ENCODE results near the gene CITED4. TPM values are rescaled to one million over a fixed set of nuclear protein-coding genes. Genes with fewer than 3 reads are reported as not detected.

The CITED4 gene
- total and polyA plus RNA-seq, 4 experiments from 2014 or later: 8.1 to 20.1 (median 10.2) TPM

- no peak overlapping the region for H3K4me3 Mint-ChIP-seq
- intact Hi-C loops (cut with micrococcal nuclease): no loop called here
- CTCF ChIA-PET (ENCODE audit: partially characterized antibody): interaction anchor here (1.5 kb wide), 1 partner anchor 51 kb away, joined by 4 read pairs; no protein-coding TSS in a partner anchor
These were observed 36.8 kb downstream of the CITED4 start for GRCh38 chr1:40825435-40825788.

GRCh38 chr1:40824591-40825434 is 37.4 kb downstream of the CITED4 start:
- Histone ChIP-seq H3K27me3 (ENCODE audit: insufficient read depth, low read length) (no peaks in the 10 kb centered on the region), H3K27ac (ENCODE audit: low read depth, low read length) (no peak overlapping the region), H3K4me3 (ENCODE audit: low read length in 2 of 2) (no peak overlapping the region), H3K36me3 (ENCODE audit: insufficient read depth, low read length) (no peaks in the 10 kb centered on the region), H3K9me3 (ENCODE audit: control insufficient read depth in 1 of 2, low read length in 2 of 2) (no peaks in the 10 kb centered on the region), H3K4me1 (ENCODE audit: insufficient read depth, low read length) (peaks cover 18% of the 10 kb centered on the region)
- H3K9me3 Mint-ChIP-seq: no peaks in the 10 kb centered on the region
- peaks cover 10 to 26% (median 16%) of the 10 kb centered on the region in 4 donors for H3K4me1 Mint-ChIP-seq
- H3K27me3 Mint-ChIP-seq: no peaks in the 10 kb centered on the region
- ChIA-PET POLR2A (ENCODE audit: partially characterized antibody) (interaction anchor here (0.5 kb wide), 1 partner anchor 15 kb away, joined by 4 read pairs; no protein-coding TSS in a partner anchor), CTCF (ENCODE audit: partially characterized antibody) (interaction anchor here (1.5 kb wide), 1 partner anchor 50 kb away, joined by 4 read pairs; no protein-coding TSS in a partner anchor)
- DNase-seq: no peak
- H3K27ac Mint-ChIP-seq: peak overlapping the region in 3 of 7 donors; percentile 4 to 80 (median 25)
- intact Hi-C loops (cut with micrococcal nuclease): no loop called here
- H3K4me3 Mint-ChIP-seq: no peak overlapping the region
- no peaks in the 10 kb centered on the region for H3K36me3 Mint-ChIP-seq

More at GRCh38 chr1:40825435-40825788, 36.8 kb downstream of the CITED4 start:
- Histone ChIP-seq H3K9me3 (ENCODE audit: control insufficient read depth in 1 of 2, low read length in 2 of 2) (no peaks in the 10 kb centered on the region), H3K27ac (ENCODE audit: low read depth, low read length) (no peak overlapping the region), H3K27me3 (ENCODE audit: insufficient read depth, low read length) (no peaks in the 10 kb centered on the region), H3K36me3 (ENCODE audit: insufficient read depth, low read length) (no peaks in the 10 kb centered on the region), H3K4me3 (ENCODE audit: low read length in 2 of 2) (no peak overlapping the region), H3K4me1 (ENCODE audit: insufficient read depth, low read length) (peaks cover 18% of the 10 kb centered on the region)
- Mint-ChIP-seq H3K27ac (peak overlapping the region in 3 of 7 donors; percentile 4 to 80 (median 25)), H3K36me3 (no peaks in the 10 kb centered on the region), H3K9me3 (no peaks in the 10 kb centered on the region), H3K27me3 (no peaks in the 10 kb centered on the region), H3K4me1 (peaks cover 10 to 26% (median 16%) of the 10 kb centered on the region in 4 donors)
- DNase-seq: no peak
- POLR2A ChIA-PET (ENCODE audit: partially characterized antibody): no interaction called here

GRCh38 chr1:40823983-40824382 is 38.2 kb downstream of the CITED4 start:
- no peaks in the 10 kb centered on the region for H3K27me3 ChIP-seq (ENCODE audit: insufficient read depth, low read length)
- Mint-ChIP-seq H3K9me3 (no peaks in the 10 kb centered on the region), H3K27me3 (no peaks in the 10 kb centered on the region), H3K36me3 (no peaks in the 10 kb centered on the region), H3K4me3 (no peak overlapping the region), H3K4me1 (peaks cover 10 to 26% (median 16%) of the 10 kb centered on the region in 4 donors), H3K27ac (no peak overlapping the region)
- H3K9me3 ChIP-seq (ENCODE audit: control insufficient read depth in 1 of 2, low read length in 2 of 2): no peaks in the 10 kb centered on the region
- no peak for DNase-seq
- H3K27ac ChIP-seq (ENCODE audit: low read depth, low read length): no peak overlapping the region
- peaks cover 18% of the 10 kb centered on the region for H3K4me1 ChIP-seq (ENCODE audit: insufficient read depth, low read length)
- H3K4me3 ChIP-seq (ENCODE audit: low read length in 2 of 2): no peak overlapping the region
- intact Hi-C loops (cut with micrococcal nuclease): no loop called here
- H3K36me3 ChIP-seq (ENCODE audit: insufficient read depth, low read length): no peaks in the 10 kb centered on the region
- CTCF ChIA-PET (ENCODE audit: partially characterized antibody): interaction anchor here (1.5 kb wide), 1 partner anchor 50 kb away, joined by 4 read pairs; no protein-coding TSS in a partner anchor
- POLR2A ChIA-PET (ENCODE audit: partially characterized antibody): no interaction called here

- H3K9me3 Mint-ChIP-seq: no peaks in the 10 kb centered on the region
- no peak overlapping the region for H3K4me3 Mint-ChIP-seq
- no peaks in the 10 kb centered on the region for H3K36me3 Mint-ChIP-seq
- Histone ChIP-seq H3K4me3 (ENCODE audit: low read length in 2 of 2) (no peak overlapping the region), H3K4me1 (ENCODE audit: insufficient read depth, low read length) (peaks cover 18% of the 10 kb centered on the region), H3K9me3 (ENCODE audit: control insufficient read depth in 1 of 2, low read length in 2 of 2) (no peaks in the 10 kb centered on the region), H3K27me3 (ENCODE audit: insufficient read depth, low read length) (no peaks in the 10 kb centered on the region), H3K27ac (ENCODE audit: low read depth, low read length) (no peak overlapping the region), H3K36me3 (ENCODE audit: insufficient read depth, low read length) (no peaks in the 10 kb centered on the region)
- POLR2A ChIA-PET (ENCODE audit: partially characterized antibody): no interaction called here
- CTCF ChIA-PET (ENCODE audit: partially characterized antibody): no interaction called here
- intact Hi-C loops (cut with micrococcal nuclease): no loop called here
- H3K27me3 Mint-ChIP-seq: no peaks in the 10 kb centered on the region
- peaks cover 10 to 31% (median 21%) of the 10 kb centered on the region in 4 donors for H3K4me1 Mint-ChIP-seq
- peak overlapping the region in 2 of 7 donors; percentile 33 to 48 for H3K27ac Mint-ChIP-seq
- DNase-seq: no peak
These were observed 38.8 kb downstream of the CITED4 start for GRCh38 chr1:40823345-40823744.

GRCh38 chr1:40822890-40823289 is 39.3 kb downstream of the CITED4 start:
- Mint-ChIP-seq H3K27ac (peak overlapping the region in 1 of 7 donors; percentile 33), H3K36me3 (no peaks in the 10 kb centered on the region), H3K9me3 (no peaks in the 10 kb centered on the region), H3K4me1 (peaks cover 10 to 34% (median 24%) of the 10 kb centered on the region in 4 donors), H3K4me3 (no peak overlapping the region), H3K27me3 (no peaks in the 10 kb centered on the region)
- no peak for DNase-seq
- Histone ChIP-seq H3K4me1 (ENCODE audit: insufficient read depth, low read length) (peaks cover 23% of the 10 kb centered on the region), H3K4me3 (ENCODE audit: low read length in 2 of 2) (no peak overlapping the region), H3K36me3 (ENCODE audit: insufficient read depth, low read length) (no peaks in the 10 kb centered on the region), H3K9me3 (ENCODE audit: control insufficient read depth in 1 of 2, low read length in 2 of 2) (no peaks in the 10 kb centered on the region), H3K27me3 (ENCODE audit: insufficient read depth, low read length) (no peaks in the 10 kb centered on the region), H3K27ac (ENCODE audit: low read depth, low read length) (no peak overlapping the region)
- ChIA-PET CTCF (ENCODE audit: partially characterized antibody) (no interaction called here), POLR2A (ENCODE audit: partially characterized antibody) (no interaction called here)
- intact Hi-C loops (cut with micrococcal nuclease): no loop called here

GRCh38 chr1:40820911-40821693 is 41.1 kb downstream of the CITED4 start:
- H3K4me1 ChIP-seq (ENCODE audit: insufficient read depth, low read length): peaks cover 25% of the 10 kb centered on the region
- H3K27ac ChIP-seq (ENCODE audit: low read depth, low read length): no peak overlapping the region
- ChIA-PET CTCF (ENCODE audit: partially characterized antibody) (interaction anchor here (0.9 to 1.1 kb wide), 2 partner anchors 8 to 48 kb away, joined by 3 to 4 read pairs; no protein-coding TSS in a partner anchor), POLR2A (ENCODE audit: partially characterized antibody) (interaction anchor here (0.9 to 1.3 kb wide), 2 partner anchors 11 to 130 kb away, joined by 3 to 4 read pairs; partner anchors contain the start of gene NFYC)
- no peaks in the 10 kb centered on the region for H3K36me3 Mint-ChIP-seq
- no peak overlapping the region for H3K4me3 ChIP-seq (ENCODE audit: low read length in 2 of 2)
- DNase-seq: no peak
- H3K4me1 Mint-ChIP-seq: peaks cover 8 to 33% (median 22%) of the 10 kb centered on the region in 4 donors
- H3K36me3 ChIP-seq (ENCODE audit: insufficient read depth, low read length): no peaks in the 10 kb centered on the region
- no peak overlapping the region for H3K4me3 Mint-ChIP-seq
- no peaks in the 10 kb centered on the region for H3K9me3 Mint-ChIP-seq
- no peaks in the 10 kb centered on the region for H3K9me3 ChIP-seq (ENCODE audit: control insufficient read depth in 1 of 2, low read length in 2 of 2)
- no peaks in the 10 kb centered on the region for H3K27me3 Mint-ChIP-seq
- H3K27ac Mint-ChIP-seq: peak overlapping the region in 4 of 7 donors; percentile 40 to 80 (median 52)
- intact Hi-C loops (cut with micrococcal nuclease): no loop called here
- no peaks in the 10 kb centered on the region for H3K27me3 ChIP-seq (ENCODE audit: insufficient read depth, low read length)

All from CD4-positive, alpha-beta memory T cell (primary cell).